Right renal pelvis (tissue), 4 donors: ENCODE data around the gene MAP7D1. TPM values are rescaled to one million over a fixed set of nuclear protein-coding genes. Genes with fewer than 3 reads are reported as not detected.

Source experiments
- DNase-seq, 4 donors: peaks; one replicate each; pipeline ENCODE4 v3.0.0-alpha.2; 2013; ENCODE audit warnings: low read depth in 4 of 4, low spot score in 3 of 4, missing footprints in 1 of 4
- polyA plus RNA-seq, 4 donors: library from polyadenylated mRNA; unstranded; fragments of 120-200 nt; gene quantifications; one replicate each; pipeline ENCODE4 v1.2.1, GENCODE V29; 2013; ENCODE audit not compliant: insufficient read length in 4 of 4

The MAP7D1 gene
- polyA plus RNA-seq, 4 donors, result 58.6 to 63.8 (median 63.1) TPM

DNA sequence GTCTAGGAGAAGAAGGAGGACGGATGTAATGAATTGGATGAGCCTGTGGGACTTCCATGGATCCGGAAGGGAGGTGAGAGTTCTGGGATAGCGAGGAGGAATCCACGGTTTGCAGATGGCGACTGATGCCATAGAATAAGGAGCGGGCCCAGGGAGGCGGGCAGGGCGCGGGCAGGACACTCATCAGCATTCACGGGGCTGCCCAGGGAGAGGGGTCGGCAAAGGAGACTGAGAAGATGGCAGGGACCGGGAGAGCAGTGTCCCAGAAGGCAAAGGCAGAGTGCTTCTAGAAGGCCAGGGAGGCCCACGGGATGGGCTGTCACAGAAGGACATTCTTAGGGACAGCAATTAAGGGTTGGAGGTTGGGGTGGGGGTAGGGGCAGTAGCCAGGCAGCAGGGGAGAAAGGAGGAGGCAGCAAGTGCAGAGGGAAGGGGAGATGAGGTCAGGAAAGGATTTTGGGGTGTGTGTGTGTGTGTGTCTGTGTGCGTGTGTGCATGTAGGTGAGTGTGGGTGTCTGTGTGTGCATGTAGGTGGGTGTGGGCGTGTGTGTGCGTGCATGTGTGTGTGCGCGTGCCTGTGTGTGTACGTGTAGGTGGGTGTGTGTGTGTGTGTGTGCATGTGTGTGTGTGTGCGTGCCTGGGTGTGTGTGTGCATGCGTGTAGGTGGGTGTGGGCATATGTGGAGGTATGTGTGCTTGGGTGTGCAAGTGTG, 29.8 kb upstream of the MAP7D1 start:
- no peak for DNase-seq

DNA sequence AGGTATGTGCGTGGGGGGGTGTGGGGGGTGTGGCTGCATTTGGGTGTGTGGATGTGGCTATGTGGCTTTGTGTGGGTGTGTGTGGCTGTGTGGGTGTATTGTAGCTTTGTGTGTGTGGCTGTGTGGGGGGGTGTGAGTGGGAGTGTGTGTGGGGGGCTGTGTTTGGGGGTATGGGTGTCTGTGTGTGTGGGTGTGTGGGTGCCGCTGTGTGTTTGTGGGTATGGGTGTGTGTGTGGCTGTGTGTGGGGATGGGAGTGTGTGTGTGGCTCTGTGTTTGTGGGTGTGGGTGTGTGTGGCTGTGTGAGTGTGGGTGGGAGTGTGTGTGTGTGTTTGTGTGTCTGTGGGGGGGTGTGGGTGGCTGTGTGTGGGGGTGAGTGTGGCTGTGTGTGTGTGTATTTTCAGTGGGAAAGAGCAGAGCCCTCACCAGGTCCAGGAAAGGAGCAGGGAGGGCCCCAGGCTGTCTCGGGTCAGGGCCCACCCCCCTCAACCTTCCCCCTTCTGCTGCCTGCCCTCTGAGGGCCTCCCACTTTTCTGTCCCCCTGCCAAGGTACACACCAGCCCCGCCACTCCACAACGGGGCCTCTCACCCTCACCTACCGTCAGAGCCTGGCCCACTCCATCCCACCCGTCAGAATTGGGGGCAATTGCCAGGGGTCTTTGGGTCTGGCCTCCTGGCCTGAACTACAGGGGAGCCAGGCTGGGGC, 29.0 kb upstream of the MAP7D1 start:
- DNase-seq, result no peak

DNA sequence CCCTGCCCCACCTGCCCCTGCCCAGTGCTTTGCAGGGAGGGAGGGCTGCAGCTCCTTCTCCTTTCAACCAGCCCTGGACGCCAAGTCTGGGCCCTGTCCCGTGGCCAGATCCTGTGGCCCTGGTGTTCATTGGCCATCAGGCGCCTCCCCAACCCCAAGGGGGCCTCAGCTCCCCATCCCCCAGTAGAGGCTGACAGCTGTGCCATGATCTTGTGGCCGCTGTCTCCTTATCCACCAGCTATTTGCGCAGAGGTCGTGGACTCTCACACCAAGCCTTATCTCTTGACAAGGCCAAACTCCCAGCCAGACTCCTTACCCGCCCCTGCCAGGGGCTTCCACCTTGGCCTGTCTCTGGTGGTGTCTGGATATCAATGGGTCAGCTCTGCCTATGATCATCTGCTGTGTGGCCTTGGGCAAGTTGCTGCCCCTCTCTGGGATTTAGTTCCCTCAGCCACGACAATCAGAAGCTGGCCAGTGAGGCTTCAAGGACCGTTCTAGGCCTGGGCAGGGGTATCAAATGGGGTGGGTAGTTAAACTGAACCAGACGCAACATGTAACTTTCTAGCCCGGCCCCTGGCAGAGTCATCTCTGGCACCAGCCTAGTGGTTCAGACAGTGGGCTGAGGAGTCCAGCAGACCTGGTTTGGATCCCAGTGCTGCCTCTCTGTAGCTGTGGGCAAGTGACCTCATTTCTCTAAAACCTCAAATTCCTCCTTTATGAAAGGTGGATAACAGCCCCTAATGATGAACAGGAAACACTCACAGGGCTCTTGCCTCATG, 27.6 kb upstream of the MAP7D1 start:
- DNase-seq, result no peak

DNA sequence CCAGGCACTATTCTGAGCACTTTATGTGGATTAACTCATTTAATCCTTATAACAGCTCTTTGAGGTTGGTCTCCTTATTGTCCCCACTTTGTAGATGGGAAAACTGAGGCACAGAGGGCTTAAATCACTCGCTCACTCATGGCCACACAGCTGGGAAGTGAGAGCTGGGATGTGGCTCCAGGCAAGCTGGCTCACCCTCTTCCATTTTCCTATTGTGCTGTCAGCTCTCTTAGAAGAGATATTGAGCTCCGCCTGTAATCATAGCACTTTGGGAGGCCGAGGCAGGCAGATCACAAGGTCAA, 27.1 kb upstream of the MAP7D1 start:
- no peak for DNase-seq

DNA sequence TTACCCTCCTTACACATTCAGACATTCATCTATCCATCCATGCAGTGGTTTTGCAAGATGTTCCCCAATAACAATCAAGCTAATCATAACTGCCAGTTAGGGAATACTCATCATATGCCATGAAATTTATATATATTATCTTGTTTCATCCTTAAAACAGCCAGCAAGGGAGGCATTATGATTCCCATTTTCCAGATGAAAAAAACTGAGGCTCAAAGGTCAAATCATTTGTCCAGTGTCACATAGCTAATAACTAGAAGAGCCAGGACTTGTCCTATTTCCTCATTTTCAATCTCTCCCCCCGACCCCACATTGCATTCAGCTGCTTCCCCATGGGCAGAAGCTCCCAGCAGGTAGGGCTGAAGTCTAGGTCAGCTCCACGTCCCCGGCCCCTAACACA, 23.9 kb upstream of the MAP7D1 start:
- no peak for DNase-seq

DNA sequence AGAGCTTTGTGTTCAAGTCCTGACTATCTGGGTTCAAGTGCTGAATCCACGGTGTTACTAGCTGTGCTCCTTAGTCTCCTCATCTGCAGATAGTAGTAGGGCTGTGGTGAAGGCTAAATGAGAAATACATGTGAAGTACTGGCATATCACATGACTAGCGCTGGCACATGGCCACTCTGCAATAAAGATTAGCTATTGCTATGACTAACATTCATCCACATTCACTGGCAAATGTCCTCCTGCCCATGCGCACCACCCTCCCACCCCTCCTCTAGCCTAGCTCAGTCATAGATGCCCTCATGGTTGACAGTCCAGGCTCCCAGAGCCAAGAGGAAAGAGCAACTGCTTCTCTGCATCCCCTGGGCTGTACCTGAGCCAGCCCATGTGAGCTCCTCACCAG, 22.5 kb upstream of the MAP7D1 start:
- DNase-seq, result no peak

DNA sequence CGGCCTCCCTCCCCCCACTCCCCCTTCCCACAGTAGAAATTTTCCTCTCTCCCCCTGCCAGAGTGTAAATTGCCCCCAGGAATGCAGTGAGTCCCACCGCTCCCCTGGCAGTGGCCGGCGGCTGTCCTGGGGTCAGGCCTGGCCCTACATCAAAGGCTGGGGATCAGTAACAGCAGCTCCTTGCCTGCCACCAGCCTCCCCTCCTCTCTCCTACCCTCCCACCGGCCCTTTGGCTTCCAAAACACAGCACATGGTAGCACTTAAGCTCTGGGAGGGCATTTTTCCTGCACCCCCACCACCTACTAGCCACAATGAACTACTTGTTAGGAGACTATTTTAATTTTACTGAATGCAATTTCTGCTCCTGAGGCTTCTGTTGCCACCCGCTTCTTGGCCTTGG, 21.9 kb upstream of the MAP7D1 start:
- no peak for DNase-seq

DNA sequence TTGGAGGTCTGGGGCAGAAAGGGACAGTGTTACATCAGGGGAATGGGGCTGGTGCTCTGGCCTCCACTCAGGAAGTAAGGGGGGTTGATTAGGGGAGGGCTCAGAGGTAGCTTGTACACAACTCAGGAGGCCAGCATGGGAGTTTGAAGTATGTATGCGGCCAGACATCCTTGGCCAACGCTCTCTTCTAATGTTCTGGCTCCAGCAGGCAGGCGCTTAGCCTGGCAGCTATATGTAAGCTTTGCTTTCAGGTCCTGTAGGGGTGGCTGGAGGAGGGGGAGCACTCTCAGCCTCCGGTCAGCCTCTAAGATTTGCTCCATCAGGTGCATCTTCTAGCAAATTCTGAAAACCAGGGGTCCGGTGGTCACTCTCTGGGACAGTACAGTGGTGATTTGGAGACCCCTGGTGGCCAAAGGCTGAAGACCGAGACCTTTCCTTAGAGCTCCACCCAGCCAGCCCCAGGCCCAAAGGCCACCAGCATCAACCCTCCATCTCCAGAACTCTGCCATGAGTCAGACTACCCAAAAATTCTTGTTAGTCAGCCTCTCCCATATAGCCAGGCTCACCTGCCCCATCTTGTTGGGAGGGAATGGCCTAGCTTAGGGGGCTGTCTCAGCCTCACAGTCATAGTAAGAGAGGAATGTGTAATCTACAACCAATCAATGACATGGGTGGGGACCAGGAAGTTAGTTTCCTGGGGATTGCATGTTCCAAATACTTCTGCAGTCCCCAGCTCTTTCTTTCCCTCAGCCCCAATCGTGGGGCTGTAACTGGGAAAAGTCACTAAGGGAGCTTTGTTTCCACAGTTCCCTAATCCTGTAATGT, 21.2 kb upstream of the MAP7D1 start:
- peak in 1 of 4 donors; percentile 56 for DNase-seq

DNA sequence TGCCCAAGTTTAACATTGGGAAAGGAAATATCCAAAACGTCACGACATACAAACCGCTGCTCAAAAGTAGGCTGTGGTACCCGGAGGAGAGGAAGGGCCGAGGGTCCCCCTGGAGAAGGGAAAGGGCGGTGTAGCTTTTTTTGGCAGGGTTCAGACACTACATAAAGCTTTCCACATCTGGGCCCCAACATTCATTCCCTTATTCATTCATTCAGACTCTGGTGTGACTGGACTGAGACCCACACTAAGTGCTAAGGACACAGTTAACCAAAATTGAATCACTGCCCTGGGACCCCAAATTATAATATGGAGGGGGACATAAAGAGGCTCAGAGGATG, 20.7 kb upstream of the MAP7D1 start:
- DNase-seq, result no peak

DNA sequence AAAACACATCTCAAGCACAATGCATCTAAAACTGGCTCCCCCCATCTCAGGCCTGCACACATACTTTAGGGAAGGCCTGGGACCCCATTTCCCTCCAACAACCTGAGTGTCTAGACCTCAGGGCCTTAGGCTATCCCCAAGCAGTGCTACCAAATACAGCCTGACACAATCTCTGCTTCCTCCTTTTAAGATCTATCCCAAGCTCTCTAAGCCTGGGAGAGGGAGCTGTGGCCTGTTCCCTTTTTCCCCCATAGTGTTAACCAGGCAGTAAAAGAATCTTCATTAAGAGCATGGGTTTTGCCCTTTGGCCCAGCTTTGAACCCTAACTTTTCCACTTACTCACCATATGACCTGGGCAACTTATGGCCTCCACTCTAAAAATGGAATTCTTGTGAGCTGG, 20.2 kb upstream of the MAP7D1 start:
- no peak for DNase-seq

DNA sequence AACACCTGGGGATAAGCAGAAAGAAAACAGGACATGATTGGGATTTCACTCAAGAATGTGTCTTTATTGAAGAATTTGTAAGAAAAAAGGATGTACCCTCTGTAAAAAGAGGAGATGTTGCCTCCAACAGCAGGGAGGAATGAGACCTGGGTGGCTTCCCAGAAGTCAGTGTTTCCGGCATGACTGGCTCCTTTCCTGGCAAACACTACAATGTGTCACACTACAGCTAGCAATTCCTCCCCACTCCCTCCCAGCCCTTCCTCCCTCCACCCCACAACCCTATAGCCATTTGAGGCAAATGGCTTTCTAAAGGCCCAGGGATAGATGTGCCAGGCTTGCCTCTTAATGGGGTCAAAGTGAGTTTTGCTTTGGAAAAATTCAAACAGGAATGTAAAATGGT, 19.4 kb upstream of the MAP7D1 start:
- no peak for DNase-seq

DNA sequence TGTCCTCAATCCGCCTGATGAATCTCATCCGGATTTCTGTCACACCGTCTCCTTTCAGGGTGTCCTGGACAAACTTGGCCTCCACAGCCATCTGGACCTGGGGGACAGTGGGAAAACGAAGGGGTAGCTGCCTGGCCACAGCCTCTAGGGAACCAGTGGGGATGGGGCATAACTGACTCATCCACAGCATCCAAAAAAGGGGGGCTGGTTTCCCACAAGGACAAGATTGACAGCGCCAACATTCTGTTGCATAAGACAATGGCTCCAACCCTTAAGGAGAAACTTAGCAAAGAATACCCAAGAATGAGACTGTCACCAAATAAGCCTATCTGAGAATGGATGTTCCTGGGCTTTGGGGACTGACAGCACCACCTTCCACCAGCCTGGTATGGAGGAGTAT, 18.7 kb upstream of the MAP7D1 start:
- DNase-seq, result no peak

DNA sequence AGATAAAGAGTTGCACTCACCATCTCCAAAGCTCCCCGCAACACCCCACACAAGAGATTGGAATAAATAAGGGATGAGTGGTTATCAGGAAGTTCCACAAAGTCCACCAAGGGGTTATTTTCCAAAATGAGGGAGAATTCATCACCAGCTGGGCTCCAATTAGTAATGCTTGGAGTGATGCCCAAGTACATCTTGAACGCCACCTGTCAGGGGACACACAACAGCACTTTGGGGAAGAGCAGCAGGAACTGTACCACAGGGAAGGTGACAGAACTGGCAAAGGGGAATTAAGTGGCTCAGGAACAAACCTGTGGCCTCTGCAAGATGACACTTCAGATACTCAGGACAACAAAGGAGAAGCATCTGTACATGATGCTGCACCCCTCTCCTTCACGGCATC, 18.2 kb upstream of the MAP7D1 start:
- no peak for DNase-seq

DNA sequence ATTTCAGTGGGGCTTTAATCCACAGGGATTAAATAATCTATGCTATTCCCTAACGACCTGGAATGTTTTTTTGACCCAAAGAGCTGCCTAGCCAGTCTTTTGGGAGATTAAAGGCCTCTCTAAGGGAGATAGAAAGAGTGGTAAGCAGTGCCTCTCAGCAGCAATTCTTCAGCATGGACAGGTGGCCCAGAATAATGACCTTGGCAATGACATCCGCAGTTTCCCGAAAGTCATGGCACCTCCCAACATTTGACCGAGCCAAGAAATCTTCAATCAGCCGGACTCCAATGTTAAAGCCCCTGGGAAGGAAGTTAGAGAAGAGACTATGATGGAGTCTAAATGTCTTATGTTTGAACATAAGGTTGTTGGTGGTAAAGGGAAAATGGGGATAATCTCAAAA, 16.4 kb upstream of the MAP7D1 start:
- DNase-seq, result no peak

DNA sequence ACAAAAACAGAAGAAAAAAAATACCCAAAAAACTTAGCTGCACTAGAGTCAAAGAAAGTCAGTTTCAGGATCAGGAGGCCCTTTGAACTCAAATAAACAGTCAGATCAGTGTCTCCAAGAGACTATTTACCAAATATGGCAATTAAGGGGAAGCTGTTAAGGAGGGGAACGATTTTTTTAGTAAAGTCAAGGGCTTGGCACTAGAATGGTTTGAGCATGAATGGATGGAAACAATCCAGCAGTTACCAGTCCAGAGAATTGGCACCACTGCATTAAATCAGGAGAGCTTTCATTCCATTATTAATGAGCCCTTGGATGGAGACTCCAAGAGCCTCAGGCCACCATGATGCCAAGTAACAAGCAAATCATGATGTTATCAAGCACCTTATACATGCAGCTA, 13.8 kb upstream of the MAP7D1 start:
- no peak for DNase-seq

DNA sequence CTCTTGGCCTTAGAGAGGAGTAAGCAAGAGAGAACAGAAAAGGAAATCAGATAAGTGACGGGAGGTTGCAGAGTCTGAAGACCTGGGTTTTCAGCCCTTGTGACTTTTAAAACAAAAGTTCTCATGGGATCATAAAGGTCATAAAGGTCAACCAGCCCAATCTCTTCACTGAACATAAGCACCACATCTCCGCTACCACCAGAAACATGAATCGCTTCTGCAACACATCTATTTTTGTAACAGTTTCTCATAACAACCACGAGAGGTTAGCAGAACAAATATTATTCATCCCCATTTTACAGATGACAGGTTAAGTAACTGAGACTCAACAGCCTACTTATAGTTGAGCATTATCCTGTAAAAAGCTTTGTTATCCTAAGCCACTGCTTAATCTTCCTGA, 12.5 kb upstream of the MAP7D1 start:
- no peak for DNase-seq

DNA sequence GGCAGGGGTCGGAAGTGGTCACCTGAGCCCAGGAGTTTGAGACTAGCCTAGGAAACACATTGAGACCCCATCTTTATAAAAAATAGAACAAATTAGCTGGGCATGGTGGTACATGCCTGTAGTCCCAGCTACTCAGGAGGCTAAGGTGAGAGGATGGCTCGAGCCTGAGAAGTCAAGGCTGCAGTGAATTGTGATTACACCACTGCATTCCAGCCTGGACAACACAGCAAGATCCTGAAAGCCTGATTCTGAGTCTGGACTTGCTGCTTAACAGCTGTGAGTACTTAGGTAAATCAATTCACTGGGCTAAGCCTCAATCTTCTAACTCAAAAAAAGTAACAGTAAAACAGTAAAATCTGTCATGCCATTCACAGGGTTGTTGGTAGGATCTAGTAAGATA, 11.5 kb upstream of the MAP7D1 start:
- no peak for DNase-seq

DNA sequence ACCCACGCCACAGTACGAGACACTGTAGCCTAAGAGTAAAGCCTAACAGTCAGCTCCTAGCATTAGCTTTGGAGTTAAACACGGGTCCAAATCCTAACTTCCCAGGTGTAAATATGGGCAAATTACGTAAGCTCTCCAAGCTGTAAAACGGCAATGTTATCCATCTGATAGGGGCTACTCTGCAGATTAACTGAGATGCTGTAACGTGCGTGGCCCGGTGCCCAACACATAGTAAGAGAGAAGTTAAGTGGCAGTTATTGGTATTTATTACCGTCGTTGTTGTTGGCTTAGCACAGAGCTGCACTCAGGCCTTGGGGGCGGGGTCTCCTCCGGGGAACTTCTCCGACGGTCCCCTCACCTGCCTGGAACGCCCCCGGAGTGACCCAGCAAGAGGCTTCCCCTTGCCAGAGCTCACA, 7.1 kb upstream of the MAP7D1 start:
- DNase-seq, result no peak

DNA sequence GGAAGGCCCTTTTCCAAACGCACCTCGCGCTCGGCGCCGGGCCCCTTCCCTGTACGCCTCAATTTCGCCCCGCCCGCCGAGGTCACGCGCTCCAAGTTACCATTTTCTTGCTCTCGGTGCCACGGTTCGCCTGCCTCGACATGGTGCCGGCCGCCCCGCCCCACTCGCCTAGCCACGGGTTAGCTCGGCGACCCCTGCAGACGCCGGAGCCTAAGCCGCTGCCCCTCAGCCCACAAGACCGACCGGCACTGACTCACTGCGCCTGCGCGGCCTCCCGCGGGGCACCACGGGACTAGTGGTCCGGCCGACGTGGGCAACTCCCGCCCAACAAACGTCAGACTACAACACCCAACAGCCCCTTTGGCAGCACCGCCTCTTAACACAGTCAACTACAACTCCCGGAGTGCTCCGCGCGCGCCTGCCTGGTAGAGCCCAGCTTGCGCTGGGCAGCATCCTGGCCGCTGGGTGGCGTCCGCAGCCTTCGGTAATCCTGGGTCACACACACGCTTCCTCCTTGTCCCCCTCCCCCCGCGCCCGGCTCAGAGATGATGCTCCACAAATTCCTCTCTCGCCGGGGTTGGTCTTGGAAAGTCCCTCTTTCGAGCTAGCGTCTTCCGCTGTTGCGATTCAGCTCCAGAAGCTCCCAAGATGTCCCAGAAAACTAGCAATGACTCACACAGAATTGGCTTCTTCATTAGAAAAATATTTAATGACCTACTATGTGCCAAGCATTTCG, 6.6 kb upstream of the MAP7D1 start, which contains the start of gene TRAPPC3:
TRAPPC3 (minus strand) TSS at position 250 of the 736 bp plus-strand sequence; CDS start at position 142, 108 bp downstream.
- peak; percentile 97 to 99 (median 99) for DNase-seq

DNA sequence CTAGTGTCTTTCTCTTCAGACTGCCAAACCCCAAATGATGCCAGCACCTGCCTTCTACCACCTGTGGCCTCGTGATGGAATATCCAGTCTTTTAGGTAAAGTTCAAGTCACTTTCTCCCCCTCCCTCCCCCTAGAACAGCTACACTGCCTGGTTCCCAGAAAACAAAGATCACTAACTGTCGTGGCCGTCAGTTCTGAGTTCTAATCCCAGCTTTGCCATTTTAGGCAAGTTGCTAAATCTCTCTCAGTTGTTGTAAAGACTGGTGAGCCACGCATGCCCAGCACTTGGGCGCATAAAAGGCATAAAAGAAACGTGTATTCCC, 6.0 kb upstream of the MAP7D1 start:
- DNase-seq, result no peak
